Stimulated activated naive B cell treated with anti-CD40 and anti-IgM and Interleukin-4, amounts not matched to agents 10 μg/mL and 1 μg/mL and 100 μg/mL, for 72 hours (primary cell): ENCODE results near the gene TNFRSF1A.
"Not testable (repeated sequence)": the region's sequence is repeated elsewhere in the genome, so short reads cannot be mapped to it uniquely, and the experiment has no call there.

Experiments used
- ATAC-seq, 2 donors: fragments of 150-1000 bp; cut with Tn5 transposase; replicated peaks; 2 replicates each; pipeline ENCODE4 v1.10.0; 2021; ENCODE audit warnings: moderate library complexity in 1 of 2
- DNase-seq: peaks from one replicate; pipeline ENCODE4 v3.0.0; 2021
- H3K27ac Mint-ChIP-seq: one replicate; pipeline ENCODE4 v1.8.0; 2022; ENCODE audit warnings: mild to moderate bottlenecking, mixed read lengths
- H3K27me3 Mint-ChIP-seq, 2 donors: one replicate each; pipeline ENCODE4 v1.8.0; 2022; ENCODE audit warnings: mixed read lengths in 2 of 2
- H3K36me3 Mint-ChIP-seq, 2 donors: one replicate each; pipeline ENCODE4 v1.8.0; 2022; ENCODE audit warnings: mixed read lengths in 2 of 2, mild to moderate bottlenecking in 1 of 2
- H3K4me1 Mint-ChIP-seq, 2 donors: one replicate each; pipeline ENCODE4 v1.8.0; 2022; ENCODE audit warnings: mixed read lengths in 2 of 2, mild to moderate bottlenecking in 1 of 2
- H3K4me3 Mint-ChIP-seq, 2 donors: one replicate each; pipeline ENCODE4 v1.8.0; 2022; ENCODE audit warnings: mild to moderate bottlenecking in 2 of 2, mixed read lengths in 2 of 2, moderate library complexity in 1 of 2
- H3K9me3 Mint-ChIP-seq, 2 donors: one replicate each; pipeline ENCODE4 v1.8.0; 2022; ENCODE audit warnings: mixed read lengths in 2 of 2, mild to moderate bottlenecking in 1 of 2

The TNFRSF1A gene

DNA sequence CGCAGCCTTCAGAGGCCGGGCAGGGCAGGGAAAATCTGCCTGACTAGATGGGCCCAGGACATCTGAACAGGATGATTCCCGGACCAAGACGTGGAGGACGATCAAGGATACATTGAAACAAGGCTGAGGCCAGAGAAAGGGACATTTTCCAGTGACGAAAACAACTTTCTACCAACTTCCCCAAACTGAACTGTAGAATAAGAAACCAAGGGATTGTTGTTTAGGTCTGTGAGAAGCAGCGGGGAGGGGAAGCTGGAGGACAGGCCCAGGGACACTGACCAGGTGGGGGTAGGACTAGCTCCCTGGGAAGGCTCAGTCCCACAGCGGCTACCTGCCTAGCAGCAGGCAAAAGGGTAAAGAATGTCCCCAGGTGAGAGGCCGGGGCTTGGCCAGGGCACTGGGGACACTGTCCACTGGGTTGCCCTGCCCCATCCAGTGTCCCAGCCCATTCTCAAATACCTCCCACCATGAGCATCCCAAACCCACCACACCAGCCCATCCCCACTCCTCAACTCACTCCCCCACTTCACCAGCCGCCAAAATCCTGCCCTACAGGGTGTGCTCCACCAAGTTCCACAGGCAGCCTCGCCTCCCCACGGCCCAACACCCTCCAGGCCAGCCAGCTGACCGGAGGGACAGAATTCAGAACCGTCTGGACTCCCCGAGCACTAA is 995 bp downstream of the TNFRSF1A start:
- Mint-ChIP-seq H3K27me3 (peaks cover 11 to 16% of the 10 kb centered on the region in 2 donors), H3K27ac (peak overlapping the region; percentile 87), H3K9me3 (no peaks in the 10 kb centered on the region), H3K36me3 (no peaks in the 10 kb centered on the region), H3K4me3 (no peak overlapping the region), H3K4me1 (peaks cover 8 to 16% of the 10 kb centered on the region in 2 donors)
- ATAC-seq (peak; percentile 28 to 50), DNase-seq (no peak)

DNA sequence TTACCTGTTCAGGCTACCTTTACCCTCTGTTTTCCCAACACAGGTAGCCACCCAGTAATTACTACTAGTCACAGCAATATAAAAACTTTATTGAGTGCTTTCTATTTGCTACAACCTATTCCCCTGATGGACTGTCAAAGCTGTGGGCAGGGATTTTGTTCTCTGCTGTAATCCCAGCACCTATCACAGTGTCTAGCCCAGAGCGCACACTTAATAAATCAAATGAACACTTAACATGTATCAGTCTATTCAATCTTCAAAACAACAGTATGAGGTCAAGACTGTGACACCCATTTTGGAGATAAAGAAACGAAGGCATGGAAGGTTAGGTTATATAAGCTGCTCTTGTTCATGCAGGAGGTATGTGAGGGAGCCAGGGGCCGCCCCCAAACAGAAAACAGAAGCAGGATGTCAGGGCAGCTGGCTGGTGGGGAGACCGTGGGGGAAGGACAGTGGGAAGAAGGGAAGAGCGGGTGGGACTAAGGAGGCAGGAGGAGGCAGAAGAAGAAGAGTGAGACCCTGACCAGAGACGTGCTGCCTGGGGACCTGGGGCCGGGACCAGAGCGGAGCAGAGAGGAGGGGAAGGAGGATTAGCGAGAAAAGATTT is 1.7 kb downstream of the TNFRSF1A start:
- Mint-ChIP-seq H3K9me3 (no peaks in the 10 kb centered on the region), H3K36me3 (no peaks in the 10 kb centered on the region), H3K27ac (no peak overlapping the region), H3K4me1 (peaks cover under 1 to 17% of the 10 kb centered on the region in 2 donors), H3K4me3 (no peak overlapping the region), H3K27me3 (peaks cover 11 to 14% of the 10 kb centered on the region in 2 donors)
- ATAC-seq (no peak), DNase-seq (no peak)

DNA sequence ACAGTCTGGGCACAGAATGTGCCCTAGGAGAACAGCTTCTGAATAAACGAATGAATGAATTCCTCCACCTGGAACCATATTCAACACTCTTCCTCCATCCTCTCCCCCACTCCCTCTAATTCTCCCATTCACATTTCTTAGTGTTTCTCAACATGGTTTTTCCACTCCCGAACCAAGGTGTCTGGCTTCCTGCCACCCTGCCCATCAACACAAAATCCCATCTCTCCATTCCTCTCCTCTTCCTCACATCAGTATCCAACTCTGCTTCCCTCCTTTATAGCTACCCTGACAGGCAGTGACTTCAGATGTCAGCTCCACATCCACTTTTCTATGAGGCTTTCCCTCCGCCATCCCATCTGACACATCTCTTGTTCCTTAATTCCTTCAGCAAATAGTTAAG is 2.9 kb downstream of the TNFRSF1A start:
- DNase-seq (no peak), ATAC-seq (no peak)
- Mint-ChIP-seq H3K9me3 (no peaks in the 10 kb centered on the region), H3K27ac (no peak overlapping the region), H3K4me1 (peaks cover 0 to 21% of the 10 kb centered on the region in 2 donors), H3K27me3 (peaks cover 20 to 21% of the 10 kb centered on the region in 2 donors), H3K36me3 (no peaks in the 10 kb centered on the region), H3K4me3 (no peak overlapping the region)

DNA sequence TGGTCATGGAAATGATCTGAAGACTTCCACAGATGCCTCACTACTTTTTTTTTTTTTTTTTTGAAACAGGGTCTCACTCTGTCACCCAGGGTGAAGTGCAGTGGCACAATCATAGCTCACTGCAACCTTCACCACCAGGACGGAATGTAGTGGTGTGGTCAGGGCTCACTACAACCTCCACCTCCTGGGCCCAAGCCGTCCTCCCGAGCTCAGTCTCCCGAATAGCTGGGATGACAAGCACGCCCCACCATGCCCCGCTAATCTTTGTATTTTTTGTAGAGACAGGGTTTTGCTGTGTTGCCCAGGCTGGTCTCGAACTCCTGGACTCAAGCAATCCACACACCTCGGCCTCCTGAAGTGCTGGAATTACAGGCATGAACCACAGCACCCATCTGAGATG is 3.3 kb downstream of the TNFRSF1A start:
- peaks cover 24 to 25% of the 10 kb centered on the region in 2 donors for H3K27me3 Mint-ChIP-seq
- peaks cover 3 to 23% of the 10 kb centered on the region in 2 donors for H3K4me1 Mint-ChIP-seq
- DNase-seq, ATAC-seq, H3K9me3 Mint-ChIP-seq, H3K4me3 Mint-ChIP-seq, H3K36me3 Mint-ChIP-seq, H3K27ac Mint-ChIP-seq: not testable (repeated sequence)

DNA sequence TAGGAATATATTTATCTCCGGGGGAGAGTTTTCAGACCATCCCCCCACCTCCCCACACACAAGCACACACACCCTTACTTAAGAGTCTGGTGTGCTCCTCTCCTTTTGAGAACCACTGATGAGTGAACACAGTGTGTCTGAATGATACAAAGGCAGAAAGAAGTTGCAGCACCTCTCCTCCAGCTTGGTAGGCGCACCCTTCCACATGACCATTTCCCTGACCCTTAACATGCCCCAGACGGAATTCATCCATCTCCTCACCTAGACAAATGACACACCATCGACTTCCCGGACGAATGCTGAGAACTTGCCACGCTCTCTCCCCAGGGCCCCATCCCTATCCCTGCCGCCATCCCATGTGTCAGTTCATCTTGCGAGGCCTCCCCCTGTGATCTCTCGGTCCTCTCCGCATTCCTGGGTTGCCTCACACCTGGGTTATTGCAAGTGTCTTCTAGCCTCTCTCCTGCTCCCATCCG is 3.9 kb downstream of the TNFRSF1A start:
- Mint-ChIP-seq H3K36me3 (peaks cover 0 to 2% of the 10 kb centered on the region in 2 donors), H3K27ac (no peak overlapping the region), H3K4me3 (no peak overlapping the region), H3K9me3 (no peaks in the 10 kb centered on the region), H3K4me1 (peaks cover 9 to 25% of the 10 kb centered on the region in 2 donors), H3K27me3 (peaks cover 30 to 31% of the 10 kb centered on the region in 2 donors)
- no peak for ATAC-seq
- DNase-seq, result no peak

DNA sequence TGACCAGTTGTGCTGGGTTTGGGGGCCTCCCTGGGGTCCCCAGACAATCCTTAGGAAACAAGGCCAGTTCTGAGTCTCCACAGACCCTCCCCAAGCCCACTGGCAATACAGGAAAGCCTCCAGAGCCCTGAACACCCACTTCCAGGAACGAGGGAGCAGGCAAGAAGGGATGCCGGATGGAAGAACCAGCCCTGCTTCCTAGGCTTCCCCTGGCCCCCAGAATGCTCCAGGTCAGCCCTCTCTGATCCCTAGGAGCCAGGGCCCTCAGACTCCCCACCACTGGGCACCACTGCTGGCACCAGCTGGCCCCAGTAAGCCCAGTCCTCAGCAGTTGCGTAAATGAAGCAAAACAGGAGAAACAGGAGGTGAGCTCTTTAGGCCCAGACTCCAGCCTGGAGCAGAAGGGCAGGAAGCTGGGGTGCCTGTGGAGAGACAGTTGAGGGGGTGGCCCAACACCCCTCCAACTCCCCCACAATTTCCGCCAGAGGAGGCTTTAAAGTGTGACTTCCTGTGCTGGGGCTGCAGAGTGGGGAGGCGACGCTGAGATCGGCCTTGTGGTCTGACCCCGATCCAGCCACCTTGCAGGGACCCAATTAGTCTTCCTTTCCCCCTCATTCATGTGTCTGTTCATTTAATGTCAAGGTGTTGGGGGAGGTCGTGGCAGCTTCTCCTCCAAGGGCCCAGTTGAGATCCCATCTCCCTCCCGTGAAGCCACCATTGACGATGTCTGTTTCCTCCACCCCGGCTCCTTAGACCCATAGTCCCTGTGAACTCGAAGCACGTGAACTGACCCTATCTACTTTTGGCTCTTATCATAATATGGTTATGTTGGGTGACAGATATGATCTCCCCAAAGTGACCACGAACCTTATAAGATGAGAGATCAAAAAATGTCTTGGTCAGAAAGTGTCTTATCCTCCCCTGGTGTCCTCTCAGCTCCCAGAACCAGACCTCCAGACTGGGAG is 4.7 kb downstream of the TNFRSF1A start:
- H3K27me3 Mint-ChIP-seq, result peaks cover 36 to 39% of the 10 kb centered on the region in 2 donors
- H3K9me3 Mint-ChIP-seq, result no peaks in the 10 kb centered on the region
- H3K27ac Mint-ChIP-seq, result no peak overlapping the region
- DNase-seq (no peak), ATAC-seq (no peak)
- H3K36me3 Mint-ChIP-seq, result peaks cover 0 to 2% of the 10 kb centered on the region in 2 donors
- peak overlapping the region; percentile 61 to 64 for H3K4me3 Mint-ChIP-seq
- peaks cover 14 to 25% of the 10 kb centered on the region in 2 donors for H3K4me1 Mint-ChIP-seq

DNA sequence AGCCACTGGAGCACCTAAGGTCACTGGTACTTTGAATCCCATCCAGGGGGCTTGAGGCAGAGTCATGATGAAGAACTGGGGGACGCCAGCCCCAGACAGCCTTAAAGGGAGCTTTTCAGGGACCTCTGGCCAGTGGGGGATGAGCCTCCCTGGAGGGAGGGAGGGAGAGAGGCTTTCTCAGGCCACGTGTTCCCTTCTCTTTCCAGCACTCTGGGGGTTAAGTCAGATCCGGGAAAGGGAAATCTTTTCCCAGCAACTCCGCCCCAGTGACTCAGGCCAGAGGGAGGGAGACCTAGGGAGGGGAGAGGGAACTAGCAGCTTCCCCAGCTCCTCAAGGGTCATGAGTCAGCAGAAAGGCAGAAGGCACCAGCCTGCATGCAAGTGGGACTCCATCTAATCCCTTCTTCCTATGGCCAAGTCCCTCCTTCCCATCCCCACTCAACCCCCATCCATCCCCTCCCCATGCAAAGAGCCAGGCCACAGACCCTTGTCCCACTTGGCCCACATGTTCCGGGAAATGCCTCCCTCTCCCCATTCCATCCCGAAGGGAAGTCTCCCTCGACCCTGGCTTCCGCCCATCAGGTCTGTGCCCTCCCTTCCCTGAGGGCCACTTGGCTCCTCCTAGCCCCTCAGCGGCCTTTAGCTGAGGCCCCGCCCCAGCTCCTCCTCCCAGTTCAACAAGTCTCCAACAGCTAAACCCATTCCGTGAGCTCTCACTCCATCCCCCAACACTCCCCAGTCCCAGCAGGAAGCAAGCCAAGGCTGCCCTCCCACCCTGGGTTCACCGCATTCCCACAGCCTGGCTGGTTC is 5.6 kb downstream of the TNFRSF1A start:
- Mint-ChIP-seq H3K36me3 (peaks cover 0 to 2% of the 10 kb centered on the region in 2 donors), H3K27ac (no peak overlapping the region), H3K4me1 (peaks cover 18 to 24% of the 10 kb centered on the region in 2 donors), H3K4me3 (peak overlapping the region; percentile 61 to 64), H3K27me3 (peaks cover 40 to 45% of the 10 kb centered on the region in 2 donors), H3K9me3 (no peaks in the 10 kb centered on the region)
- ATAC-seq (no peak), DNase-seq (no peak)

DNA sequence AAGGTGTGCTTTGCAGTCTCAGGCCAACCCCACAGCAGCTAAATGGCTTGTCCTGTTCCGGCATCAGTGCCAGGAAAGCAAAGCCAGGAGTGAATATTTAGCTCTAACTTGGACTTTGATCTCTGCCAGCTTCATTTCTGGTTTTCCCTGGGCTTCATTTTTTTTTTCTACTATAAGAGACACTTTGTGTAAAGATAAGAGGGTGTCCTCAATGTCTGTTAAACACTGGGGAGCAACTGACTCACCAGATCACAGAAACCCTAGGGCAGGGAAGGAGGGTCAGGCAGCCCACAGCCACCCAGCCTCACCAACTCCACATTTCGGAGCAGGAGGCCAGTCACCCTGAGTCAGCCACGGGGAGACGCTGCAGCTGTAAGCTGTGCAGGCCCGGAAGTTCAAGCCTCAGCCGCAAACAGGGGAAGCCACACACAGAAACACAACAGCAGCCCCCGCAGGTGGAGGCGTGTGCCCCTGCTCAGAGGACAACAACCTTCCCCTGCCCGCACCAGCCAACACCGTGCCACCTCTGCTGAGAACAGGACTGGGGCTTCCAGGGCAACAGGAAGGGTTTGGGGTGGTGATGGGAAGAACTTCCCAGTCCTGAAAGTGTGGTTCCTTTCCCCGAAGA is 6.3 kb downstream of the TNFRSF1A start:
- ATAC-seq (peak; percentile 89 to 93), DNase-seq (peak; percentile 56)
- Mint-ChIP-seq H3K4me1 (peaks cover 25% of the 10 kb centered on the region in 2 donors), H3K36me3 (peaks cover 0 to 2% of the 10 kb centered on the region in 2 donors), H3K27me3 (peaks cover 43 to 50% of the 10 kb centered on the region in 2 donors), H3K9me3 (no peaks in the 10 kb centered on the region), H3K4me3 (peak overlapping the region; percentile 24 to 44), H3K27ac (no peak overlapping the region)

DNA sequence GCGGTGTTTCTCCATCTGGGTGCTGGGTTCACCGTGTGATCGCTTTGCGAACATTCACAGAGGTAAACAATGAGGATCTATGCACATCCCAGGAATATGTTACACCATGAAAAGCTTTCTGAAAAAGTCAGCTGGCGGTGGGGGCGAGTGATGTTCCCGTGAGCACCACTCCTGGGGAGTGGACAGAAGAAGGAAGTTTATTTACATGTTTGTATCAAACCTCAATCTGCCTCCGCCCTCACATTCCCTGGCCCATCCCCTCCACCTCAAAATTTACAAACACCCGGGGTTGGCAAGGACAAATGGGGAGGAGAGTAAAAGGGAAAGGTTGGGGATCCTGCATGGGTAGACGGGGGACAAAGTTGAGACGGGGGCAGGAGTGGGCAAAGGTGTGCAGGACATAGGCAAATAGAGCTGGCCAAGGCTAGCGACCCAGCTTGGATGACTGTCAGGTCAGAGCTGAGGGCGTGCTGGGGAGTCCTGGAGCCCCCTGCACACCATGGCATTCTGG is 6.9 kb downstream of the TNFRSF1A start:
- DNase-seq (no peak), ATAC-seq (no peak)
- H3K4me1 Mint-ChIP-seq, result peaks cover 31% of the 10 kb centered on the region in 2 donors
- peaks cover 47 to 55% of the 10 kb centered on the region in 2 donors for H3K27me3 Mint-ChIP-seq
- no peaks in the 10 kb centered on the region for H3K9me3 Mint-ChIP-seq
- H3K27ac Mint-ChIP-seq, result no peak overlapping the region
- H3K4me3 Mint-ChIP-seq, result peak overlapping the region in 1 of 2 donors; percentile 3
- peaks cover 0 to 2% of the 10 kb centered on the region in 2 donors for H3K36me3 Mint-ChIP-seq

DNA sequence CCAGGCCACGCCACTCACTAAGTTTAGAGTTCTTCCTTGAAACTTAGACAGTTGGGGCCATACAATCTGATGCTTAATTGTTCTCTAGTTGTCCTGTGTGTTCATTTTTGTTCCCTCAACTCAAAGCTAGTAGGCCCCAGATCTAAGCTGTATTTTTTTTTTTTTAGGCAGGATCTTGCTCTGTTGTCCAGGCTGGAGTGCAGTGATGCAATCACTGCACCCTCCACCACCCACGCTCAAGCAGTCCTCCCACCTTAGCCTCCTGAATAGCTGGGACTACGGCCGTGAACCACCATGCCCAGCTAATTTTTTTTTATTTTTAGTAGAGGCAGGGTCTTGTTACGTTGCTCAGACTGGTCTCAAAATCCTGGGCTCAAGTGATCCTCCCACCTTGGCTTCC is 7.5 kb downstream of the TNFRSF1A start:
- Mint-ChIP-seq H3K9me3 (no peaks in the 10 kb centered on the region), H3K4me3 (no peak overlapping the region), H3K27me3 (peaks cover 47 to 55% of the 10 kb centered on the region in 2 donors), H3K27ac (no peak overlapping the region), H3K4me1 (peaks cover 35% of the 10 kb centered on the region in 2 donors), H3K36me3 (peaks cover 0 to 2% of the 10 kb centered on the region in 2 donors)
- ATAC-seq (no peak), DNase-seq (no peak)

DNA sequence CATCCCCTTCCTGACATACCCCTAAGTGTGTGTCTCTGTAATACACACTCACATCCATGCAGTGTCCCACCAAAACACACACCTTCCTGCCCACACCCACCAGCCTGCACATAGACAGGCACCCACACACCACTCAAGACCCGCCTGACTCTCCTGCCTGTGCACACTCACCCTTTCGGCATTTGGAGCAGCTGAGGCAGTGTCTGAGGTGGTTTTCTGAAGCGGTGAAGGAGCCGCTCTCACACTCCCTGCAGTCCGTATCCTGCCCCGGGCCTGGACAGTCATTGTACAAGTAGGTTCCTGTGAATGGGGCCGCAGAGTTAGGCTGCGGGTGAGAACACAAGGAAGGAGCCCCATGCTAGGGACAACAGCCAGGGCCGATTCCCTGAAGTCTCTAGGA is 8.3 kb downstream of the TNFRSF1A start:
- no peak for ATAC-seq
- no peak for DNase-seq
- Mint-ChIP-seq H3K27ac (no peak overlapping the region), H3K4me1 (peaks cover 35 to 37% of the 10 kb centered on the region in 2 donors), H3K4me3 (peak overlapping the region in 1 of 2 donors; percentile 15), H3K36me3 (peaks cover 0 to 3% of the 10 kb centered on the region in 2 donors), H3K27me3 (peaks cover 49 to 59% of the 10 kb centered on the region in 2 donors), H3K9me3 (no peaks in the 10 kb centered on the region)

DNA sequence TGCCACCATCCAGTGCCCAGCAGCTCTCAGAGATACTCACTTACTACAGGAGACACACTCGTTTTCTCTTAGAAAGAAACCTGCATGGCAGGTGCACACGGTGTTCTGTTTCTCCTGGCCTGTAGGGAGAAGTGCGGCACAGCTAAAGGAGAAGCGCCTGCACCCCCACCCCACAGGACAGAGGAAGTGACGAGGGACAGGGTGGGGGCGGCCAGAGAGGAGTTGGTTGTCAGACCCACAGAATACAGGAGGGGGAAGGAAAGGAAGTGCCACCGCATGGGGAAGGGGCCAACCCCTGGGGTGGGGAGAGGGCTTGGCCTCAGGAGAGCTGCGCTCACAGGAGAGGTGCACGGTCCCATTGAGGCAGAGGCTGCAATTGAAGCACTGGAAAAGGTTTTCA is 8.8 kb downstream of the TNFRSF1A start:
- ATAC-seq (no peak), DNase-seq (no peak)
- Mint-ChIP-seq H3K27me3 (peaks cover 53 to 64% of the 10 kb centered on the region in 2 donors), H3K36me3 (peaks cover 0 to 3% of the 10 kb centered on the region in 2 donors), H3K4me3 (no peak overlapping the region), H3K9me3 (no peaks in the 10 kb centered on the region), H3K27ac (no peak overlapping the region), H3K4me1 (peaks cover 35 to 38% of the 10 kb centered on the region in 2 donors)

DNA sequence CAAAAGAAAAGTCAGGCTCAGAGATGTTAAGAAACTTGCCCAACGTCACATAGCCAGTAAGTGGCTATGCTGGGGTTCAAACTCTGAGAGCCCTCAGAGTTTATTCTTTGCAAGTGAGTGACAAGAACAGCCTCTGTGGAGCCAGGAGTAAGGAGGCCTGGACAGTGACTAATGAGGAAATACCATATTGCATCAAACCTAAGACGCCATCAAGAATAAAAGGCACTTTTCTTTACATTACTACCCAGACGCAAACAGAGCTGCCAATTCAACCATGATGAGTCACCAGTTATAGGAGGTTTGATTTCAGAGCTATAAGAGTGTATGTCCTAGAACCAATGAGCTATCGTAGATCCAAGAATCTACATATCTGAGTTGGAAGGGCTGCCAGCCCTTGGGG is 9.4 kb downstream of the TNFRSF1A start:
- H3K27ac Mint-ChIP-seq, result no peak overlapping the region
- peaks cover 0 to 3% of the 10 kb centered on the region in 2 donors for H3K36me3 Mint-ChIP-seq
- DNase-seq, result no peak
- no peak for ATAC-seq
- H3K4me1 Mint-ChIP-seq, result peaks cover 35 to 38% of the 10 kb centered on the region in 2 donors
- H3K4me3 Mint-ChIP-seq, result no peak overlapping the region
- H3K27me3 Mint-ChIP-seq, result peaks cover 56 to 70% of the 10 kb centered on the region in 2 donors
- no peaks in the 10 kb centered on the region for H3K9me3 Mint-ChIP-seq
